Measurements from ENCODE around the gene CLDN5. TPM values are rescaled to one million over a fixed set of nuclear protein-coding genes. Genes with fewer than 3 reads are reported as not detected.

The CLDN5 gene
- total RNA-seq, 1 experiment from 2014 or later: not detected

GRCh38 chr22:19494001-19494560, 30.1 kb downstream of the CLDN5 start:
- H3K27me3 Mint-ChIP-seq (ENCODE audit: insufficient read depth, unreplicated experiment): no peaks in the 10 kb centered on the region
- peaks cover 46% of the 10 kb centered on the region for H3K36me3 Mint-ChIP-seq (ENCODE audit: insufficient read depth, unreplicated experiment)
- DNase-seq: no peak
- H3K27ac Mint-ChIP-seq (ENCODE audit: unreplicated experiment): no peak overlapping the region
- POLR2A ChIA-PET: no interaction called here
- H3K9me3 Mint-ChIP-seq (ENCODE audit: unreplicated experiment): no peaks in the 10 kb centered on the region
- no peaks in the 10 kb centered on the region for H3K9me3 ChIP-seq
- no peaks in the 10 kb centered on the region for H3K4me1 Mint-ChIP-seq (ENCODE audit: low read depth, unreplicated experiment)
- no peaks in the 10 kb centered on the region for H3K36me3 ChIP-seq (ENCODE audit: control insufficient read depth, insufficient read depth, low read length)
- TF ChIP-seq CTCF (IDR thresholded peaks at IDR 0.05; ENCODE audit: insufficient read depth in 1 of 2, low read depth in 1 of 2, low read length in 1 of 2, severe bottlenecking in 1 of 2, unreplicated experiment in 1 of 2): no peak
- intact Hi-C loops (cut with micrococcal nuclease; ENCODE audit: unreplicated experiment): no loop called here
- no peak overlapping the region for H3K4me3 ChIP-seq (ENCODE audit: low read depth, low read length)
- no TSS peak for BruUV-seq (replicated peaks)
- H3K4me1 ChIP-seq: no peaks in the 10 kb centered on the region
- no peaks in the 10 kb centered on the region for H3K27me3 ChIP-seq (replicated peaks; ENCODE audit: control insufficient read depth, insufficient read depth, low read length)
- CTCF ChIA-PET: no interaction called here
- no peak overlapping the region for H3K4me3 Mint-ChIP-seq (ENCODE audit: unreplicated experiment)

GRCh38 chr22:19492504-19493174, 31.6 kb downstream of the CLDN5 start:
- H3K27ac Mint-ChIP-seq (ENCODE audit: unreplicated experiment): no peak overlapping the region
- ChIA-PET POLR2A (no interaction called here), CTCF (no interaction called here)
- no peaks in the 10 kb centered on the region for H3K27me3 Mint-ChIP-seq (ENCODE audit: insufficient read depth, unreplicated experiment)
- no peak for TF ChIP-seq CTCF (IDR thresholded peaks at IDR 0.05; ENCODE audit: insufficient read depth in 1 of 2, low read depth in 1 of 2, low read length in 1 of 2, severe bottlenecking in 1 of 2, unreplicated experiment in 1 of 2)
- H3K36me3 Mint-ChIP-seq (ENCODE audit: insufficient read depth, unreplicated experiment): peaks cover 55% of the 10 kb centered on the region
- no TSS peak for BruUV-seq (replicated peaks)
- intact Hi-C loops (cut with micrococcal nuclease; ENCODE audit: unreplicated experiment): no loop called here
- H3K9me3 ChIP-seq: no peaks in the 10 kb centered on the region
- no peak overlapping the region for H3K4me3 Mint-ChIP-seq (ENCODE audit: unreplicated experiment)
- DNase-seq: no peak
- H3K4me1 ChIP-seq: no peaks in the 10 kb centered on the region
- H3K4me3 ChIP-seq (ENCODE audit: low read depth, low read length): no peak overlapping the region
- no peaks in the 10 kb centered on the region for H3K4me1 Mint-ChIP-seq (ENCODE audit: low read depth, unreplicated experiment)
- no peaks in the 10 kb centered on the region for H3K9me3 Mint-ChIP-seq (ENCODE audit: unreplicated experiment)
- H3K27me3 ChIP-seq (replicated peaks; ENCODE audit: control insufficient read depth, insufficient read depth, low read length): no peaks in the 10 kb centered on the region
- no peaks in the 10 kb centered on the region for H3K36me3 ChIP-seq (ENCODE audit: control insufficient read depth, insufficient read depth, low read length)

GRCh38 chr22:19490628-19491230, 33.5 kb downstream of the CLDN5 start:
- no peaks in the 10 kb centered on the region for H3K9me3 Mint-ChIP-seq (ENCODE audit: unreplicated experiment)
- H3K27me3 ChIP-seq (replicated peaks; ENCODE audit: control insufficient read depth, insufficient read depth, low read length): no peaks in the 10 kb centered on the region
- no peaks in the 10 kb centered on the region for H3K27me3 Mint-ChIP-seq (ENCODE audit: insufficient read depth, unreplicated experiment)
- no peak overlapping the region for H3K4me3 ChIP-seq (ENCODE audit: low read depth, low read length)
- no peak for DNase-seq
- no peaks in the 10 kb centered on the region for H3K4me1 Mint-ChIP-seq (ENCODE audit: low read depth, unreplicated experiment)
- H3K36me3 Mint-ChIP-seq (ENCODE audit: insufficient read depth, unreplicated experiment): peaks cover 44% of the 10 kb centered on the region
- intact Hi-C loops (cut with micrococcal nuclease; ENCODE audit: unreplicated experiment): no loop called here
- H3K27ac Mint-ChIP-seq (ENCODE audit: unreplicated experiment): no peak overlapping the region
- no peak overlapping the region for H3K4me3 Mint-ChIP-seq (ENCODE audit: unreplicated experiment)
- CTCF ChIA-PET: no interaction called here
- H3K36me3 ChIP-seq (ENCODE audit: control insufficient read depth, insufficient read depth, low read length): no peaks in the 10 kb centered on the region
- TF ChIP-seq CTCF (IDR thresholded peaks at IDR 0.05; ENCODE audit: insufficient read depth in 1 of 2, low read depth in 1 of 2, low read length in 1 of 2, severe bottlenecking in 1 of 2, unreplicated experiment in 1 of 2): no peak
- no peaks in the 10 kb centered on the region for H3K4me1 ChIP-seq
- no TSS peak for BruUV-seq (replicated peaks)
- H3K9me3 ChIP-seq: no peaks in the 10 kb centered on the region
- POLR2A ChIA-PET: no interaction called here

Data from Caco-2 (cell line).